KOPT-K1 (cell line): ENCODE measurements around the gene DGKH.
A peak's percentile ranks its signal among the peaks of the same experiment; 100 is the strongest.

Experiments
- H3K27ac ChIP-seq: fragments of 200-600 bp; sonication (generic); 2 replicates; pipeline ENCODE4 v1.5.1; 2016; ENCODE audit warnings: antibody characterized with exemption, mild to moderate bottlenecking, low read depth, low read length; ENCODE audit not compliant: poor library complexity, severe bottlenecking
- H3K36me3 ChIP-seq: fragments of 200-600 bp; sonication (generic); 2 replicates; pipeline ENCODE4 v1.5.1; 2017; ENCODE audit warnings: antibody characterized with exemption, mild to moderate bottlenecking, low read length, moderate library complexity; ENCODE audit not compliant: insufficient read depth
- H3K9me3 ChIP-seq: fragments of 200-600 bp; sonication (generic); 2 replicates; pipeline ENCODE4 v1.5.1; 2017; ENCODE audit warnings: antibody characterized with exemption, low read length, mild to moderate bottlenecking; ENCODE audit not compliant: insufficient read depth, poor library complexity, severe bottlenecking

The DGKH gene

DNA sequence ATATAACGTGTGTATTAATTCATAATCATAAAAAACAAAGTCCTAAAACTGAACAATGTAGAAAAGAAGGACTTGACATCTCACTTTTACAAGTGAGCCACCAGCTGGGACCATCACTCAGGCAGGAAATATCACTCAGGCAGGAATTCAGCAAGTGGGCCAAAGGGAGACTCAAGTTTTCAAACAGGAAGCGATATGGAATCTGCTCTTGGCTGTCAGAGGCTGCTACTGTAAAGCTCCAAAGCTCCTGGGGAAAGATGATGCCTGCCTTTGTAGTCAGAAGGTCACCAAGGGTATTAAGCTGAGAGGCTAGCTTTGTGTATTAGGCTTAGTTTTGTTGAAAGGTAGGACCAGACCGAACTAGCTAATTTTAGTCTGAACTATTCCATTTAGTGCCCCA lies 218.0 kb downstream of the DGKH start:
- H3K36me3 ChIP-seq: no peaks in the 10 kb centered on the region
- peaks cover 11% of the 10 kb centered on the region for H3K9me3 ChIP-seq
- H3K27ac ChIP-seq: no peak overlapping the region

DNA sequence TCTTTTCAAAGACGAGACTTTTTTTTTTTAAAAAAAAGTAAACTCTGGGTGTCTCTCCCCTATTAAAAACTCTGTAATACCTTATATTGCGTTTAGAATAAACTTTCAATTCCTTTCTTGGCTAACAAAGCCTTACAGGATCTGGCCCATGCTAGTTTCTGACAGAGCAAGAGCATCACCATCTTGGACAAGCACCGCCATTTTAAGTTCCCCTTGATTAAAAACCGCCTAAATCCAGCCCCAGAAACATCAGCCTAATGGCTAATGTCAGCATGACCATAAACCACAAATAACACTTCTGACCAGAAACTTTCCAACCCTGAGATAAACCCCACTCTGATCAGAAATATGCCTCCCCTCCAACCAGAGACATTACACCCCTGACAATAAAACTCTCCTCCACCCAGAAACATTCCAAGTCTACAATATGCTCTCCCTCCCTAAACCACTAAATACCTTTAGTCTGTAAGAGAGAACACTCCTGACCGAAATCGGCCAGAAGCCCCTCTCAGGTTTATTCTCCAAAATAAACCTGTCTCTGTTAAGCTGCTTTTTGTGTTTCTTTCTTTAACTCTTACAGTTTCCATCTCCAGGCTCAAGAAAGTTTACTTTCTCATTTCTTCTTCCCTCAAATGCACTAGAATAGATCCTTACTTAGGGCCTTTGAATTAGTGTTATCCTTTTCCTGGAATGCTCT lies 221.9 kb downstream of the DGKH start:
- Histone ChIP-seq H3K9me3 (peaks cover 8% of the 10 kb centered on the region), H3K36me3 (no peaks in the 10 kb centered on the region), H3K27ac (no peak overlapping the region)

DNA sequence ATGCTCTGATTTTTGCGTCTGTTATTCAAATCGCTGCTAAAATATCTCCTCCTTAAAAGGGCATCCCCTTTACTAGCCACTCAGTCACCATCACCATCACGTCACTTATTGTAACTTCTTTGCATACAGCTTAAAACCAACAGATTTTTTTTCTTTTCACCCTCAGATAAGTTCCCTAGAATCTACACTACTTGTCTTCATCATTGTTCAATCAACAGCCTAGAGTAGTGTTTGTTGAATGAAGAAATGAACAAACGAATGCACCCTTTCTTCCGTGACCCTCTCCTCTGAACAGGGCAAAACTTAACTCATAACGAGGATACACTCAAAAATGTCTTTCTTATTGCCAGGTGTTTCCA lies 222.4 kb downstream of the DGKH start:
- Histone ChIP-seq H3K9me3 (peaks cover 8% of the 10 kb centered on the region), H3K27ac (no peak overlapping the region), H3K36me3 (no peaks in the 10 kb centered on the region)

DNA sequence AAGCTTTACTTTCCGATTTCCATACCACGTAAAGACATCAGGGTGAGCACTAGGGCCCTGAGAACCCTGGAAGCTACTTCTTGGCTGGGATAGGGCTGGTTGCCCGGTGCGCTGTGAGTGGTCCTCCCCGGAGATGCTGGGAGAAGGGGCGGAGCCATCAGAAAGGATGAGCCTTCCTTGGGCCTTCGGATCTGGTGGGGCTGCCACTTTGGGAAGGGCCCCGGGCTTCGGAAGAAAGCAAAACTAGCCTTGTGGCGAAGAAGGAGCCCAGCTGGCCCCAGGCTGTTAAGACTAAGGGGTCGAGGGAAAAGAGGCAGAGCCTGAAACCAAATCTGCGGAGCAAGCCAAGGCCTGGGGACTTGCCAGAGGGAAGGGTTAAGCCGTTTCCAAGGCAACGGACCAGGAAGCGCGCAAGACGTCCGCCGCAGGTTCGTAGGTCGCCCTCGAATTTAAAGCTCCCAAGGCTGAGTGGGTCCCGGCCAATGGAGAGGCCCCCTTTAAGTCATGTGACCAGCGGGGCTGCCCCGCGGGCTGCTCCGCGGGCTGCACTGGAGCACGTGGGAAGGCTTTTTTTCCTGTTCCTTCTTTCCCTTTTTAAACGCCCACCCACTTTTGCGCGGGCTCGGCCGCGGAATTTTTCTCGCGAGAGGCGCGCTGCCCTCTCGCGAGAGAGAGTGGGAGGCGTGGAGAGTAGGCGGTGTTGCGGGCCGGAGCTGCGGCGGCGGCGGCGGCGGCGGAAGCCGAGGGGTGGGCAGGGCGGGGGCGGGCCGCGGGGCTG lies 223.1 kb downstream of the DGKH start:
- peak overlapping the region; percentile 84 for H3K27ac ChIP-seq
- H3K36me3 ChIP-seq: no peaks in the 10 kb centered on the region
- peaks cover 8% of the 10 kb centered on the region for H3K9me3 ChIP-seq

DNA sequence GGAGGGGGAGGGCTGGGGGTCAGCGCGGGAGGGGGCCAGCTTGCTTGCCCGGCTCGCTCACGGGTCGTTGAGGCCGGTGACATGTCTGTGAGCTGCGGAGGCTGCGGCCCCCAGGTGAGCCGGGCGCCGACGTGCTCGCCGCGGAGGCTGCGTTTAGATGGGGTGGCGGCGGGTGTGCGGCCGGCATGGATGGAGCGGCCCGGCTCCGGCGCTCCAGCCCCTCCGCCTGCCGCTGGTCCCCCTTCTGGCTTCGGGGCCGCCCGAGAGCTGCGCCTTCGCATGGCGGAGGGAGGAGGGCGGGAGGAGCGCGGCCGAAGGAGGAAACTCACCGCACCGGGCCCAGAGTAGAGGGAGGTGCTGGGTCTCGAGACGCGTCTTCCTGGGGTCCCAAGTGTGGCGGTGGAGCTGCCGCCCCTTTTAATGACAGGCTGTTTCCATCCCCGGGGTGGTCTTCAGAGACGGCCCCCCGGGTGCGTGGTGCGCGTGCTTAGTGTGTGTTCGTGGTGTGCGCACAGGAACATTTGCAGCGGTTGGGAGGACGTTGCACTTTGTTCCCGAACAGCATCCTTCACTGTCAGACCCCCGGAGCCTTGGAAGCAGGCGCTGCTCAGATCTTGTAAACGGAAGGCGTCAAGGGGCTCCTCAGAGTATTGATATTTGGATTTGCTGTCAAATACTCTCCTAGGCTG lies 223.8 kb downstream of the DGKH start, which contains the start of gene AKAP11:
TSS of gene AKAP11 (plus strand) at position 38 of the 689 bp plus-strand sequence. CDS start 14,197 bp downstream, outside the sequence.
- Histone ChIP-seq H3K9me3 (peaks cover 8% of the 10 kb centered on the region), H3K36me3 (no peaks in the 10 kb centered on the region), H3K27ac (peak within 1 kb of the TSS; percentile 84)

DNA sequence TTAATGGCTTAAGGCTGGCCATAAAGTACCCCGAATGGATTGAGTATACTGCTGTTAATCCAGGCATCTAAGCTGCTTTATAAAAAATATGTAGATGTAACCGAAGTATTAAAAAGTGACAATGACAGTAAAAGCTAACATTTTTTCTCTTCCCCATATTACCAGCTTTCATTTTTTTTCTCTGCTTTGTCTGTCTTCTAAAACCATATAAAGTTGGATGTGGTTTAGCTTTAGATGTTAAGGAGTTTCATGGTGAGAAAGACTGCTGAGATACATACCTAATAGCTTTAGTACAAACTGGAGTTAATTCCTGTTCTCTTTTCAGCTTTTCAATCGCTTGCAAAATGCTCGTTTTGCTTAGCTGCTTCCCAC lies 224.3 kb downstream of the DGKH start:
- no peaks in the 10 kb centered on the region; the same call in 1 of the 2 replicates for H3K36me3 ChIP-seq
- peaks cover 8% of the 10 kb centered on the region for H3K9me3 ChIP-seq
- H3K27ac ChIP-seq: peak overlapping the region; percentile 84

DNA sequence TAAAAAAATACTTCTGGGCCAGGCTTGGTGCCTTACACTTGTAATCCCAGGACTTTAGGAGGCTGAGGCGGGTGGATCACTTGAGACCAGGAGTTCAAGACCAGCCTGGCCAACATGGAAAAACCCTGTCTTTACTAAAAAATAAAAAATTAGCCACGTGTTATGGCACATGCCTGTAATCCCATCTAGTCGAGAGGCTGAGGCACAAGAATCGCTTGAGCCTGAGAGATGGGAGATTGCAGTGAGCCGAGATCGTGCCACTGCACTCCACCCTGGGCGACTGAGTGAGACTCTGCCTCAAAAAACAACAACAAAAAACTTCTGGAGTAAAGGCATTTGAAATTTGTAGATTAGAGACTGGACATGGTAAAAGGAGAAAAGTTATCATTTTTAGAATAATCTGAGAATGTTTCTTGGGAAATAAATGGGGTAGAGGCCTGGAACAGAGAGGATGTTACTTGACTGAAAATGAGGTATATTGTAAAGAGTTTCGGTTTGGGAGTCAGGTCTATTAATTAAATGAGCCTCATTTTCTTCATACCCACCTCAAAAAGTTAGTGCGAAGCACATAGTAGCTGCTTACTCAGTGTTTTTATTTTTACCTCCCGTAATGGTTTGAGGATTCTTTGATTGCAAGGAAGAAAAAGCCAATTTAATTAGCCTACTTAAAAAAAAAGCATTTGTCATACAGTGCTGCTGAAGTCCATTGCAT lies 226.1 kb downstream of the DGKH start:
- H3K9me3 ChIP-seq: peaks cover 8% of the 10 kb centered on the region
- no peak overlapping the region for H3K27ac ChIP-seq

DNA sequence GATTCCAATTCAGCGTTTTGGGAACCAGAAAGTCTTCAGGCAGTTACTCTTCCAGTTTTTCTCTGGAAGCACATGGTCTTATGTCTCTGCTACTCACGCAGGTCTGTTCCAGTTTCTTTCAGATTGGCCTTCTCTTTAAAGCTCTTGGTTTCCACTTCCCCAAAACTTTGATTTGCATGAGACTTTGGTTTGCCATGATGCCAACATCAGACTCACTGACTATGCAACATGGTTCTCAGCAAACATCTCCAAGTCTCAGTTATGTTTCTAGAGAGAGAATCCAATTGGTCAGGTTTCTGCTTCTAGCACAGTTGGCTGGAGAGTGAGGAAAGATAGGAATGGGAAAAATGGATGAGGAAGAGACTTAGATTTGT lies 226.6 kb downstream of the DGKH start:
- no peaks in the 10 kb centered on the region; the same call in 1 of the 2 replicates for H3K36me3 ChIP-seq

More for the DNA sequence above, 226.1 kb downstream of the DGKH start:
- H3K36me3 ChIP-seq: no peaks in the 10 kb centered on the region; the same call in 1 of the 2 replicates

DNA sequence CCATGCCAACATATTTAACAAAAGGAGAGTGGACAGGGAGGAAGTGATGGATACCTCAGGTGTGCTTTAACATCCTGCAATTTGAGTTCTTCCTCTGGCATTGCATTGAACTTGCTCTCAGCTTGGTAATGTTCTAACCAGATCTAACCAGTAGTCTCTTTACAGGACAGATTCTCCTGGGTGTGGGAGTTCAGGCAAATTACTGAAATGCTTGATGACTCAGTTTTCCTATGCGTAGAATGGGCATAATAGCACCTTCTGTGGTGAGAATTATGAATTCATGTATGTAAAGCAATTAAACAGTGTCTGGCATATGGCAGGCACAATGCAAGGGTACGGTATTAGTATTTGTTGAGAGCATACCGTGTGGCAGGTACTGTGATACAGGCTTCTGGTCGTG lies 227.1 kb downstream of the DGKH start:
- H3K9me3 ChIP-seq: peaks cover 8% of the 10 kb centered on the region
- H3K27ac ChIP-seq: no peak overlapping the region
- no peaks in the 10 kb centered on the region; the same call in 1 of the 2 replicates for H3K36me3 ChIP-seq

More for the DNA sequence above, 226.6 kb downstream of the DGKH start:
- H3K9me3 ChIP-seq: peaks cover 8% of the 10 kb centered on the region
- no peak overlapping the region for H3K27ac ChIP-seq

DNA sequence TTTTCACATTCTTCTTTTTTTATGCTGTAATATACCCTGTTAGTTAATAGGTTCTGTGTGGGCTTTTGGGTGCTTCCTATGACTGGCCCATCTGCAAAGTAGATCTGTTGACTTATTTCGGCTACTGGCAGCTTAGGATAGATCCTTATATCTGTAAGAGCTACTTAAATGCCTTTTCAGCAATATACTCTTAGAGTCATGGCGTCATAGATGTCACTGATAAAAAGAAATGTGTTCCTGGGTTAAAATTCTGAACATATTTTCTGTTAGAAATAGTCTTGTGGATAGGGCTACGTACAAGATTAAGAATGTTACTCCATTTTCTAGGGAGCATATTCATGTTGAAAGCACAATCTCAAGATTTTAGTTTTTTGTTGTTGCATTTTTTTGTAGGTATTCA lies 228.2 kb downstream of the DGKH start:
- Histone ChIP-seq H3K9me3 (no peaks in the 10 kb centered on the region), H3K27ac (no peak overlapping the region), H3K36me3 (no peaks in the 10 kb centered on the region; the same call in 1 of the 2 replicates)

DNA sequence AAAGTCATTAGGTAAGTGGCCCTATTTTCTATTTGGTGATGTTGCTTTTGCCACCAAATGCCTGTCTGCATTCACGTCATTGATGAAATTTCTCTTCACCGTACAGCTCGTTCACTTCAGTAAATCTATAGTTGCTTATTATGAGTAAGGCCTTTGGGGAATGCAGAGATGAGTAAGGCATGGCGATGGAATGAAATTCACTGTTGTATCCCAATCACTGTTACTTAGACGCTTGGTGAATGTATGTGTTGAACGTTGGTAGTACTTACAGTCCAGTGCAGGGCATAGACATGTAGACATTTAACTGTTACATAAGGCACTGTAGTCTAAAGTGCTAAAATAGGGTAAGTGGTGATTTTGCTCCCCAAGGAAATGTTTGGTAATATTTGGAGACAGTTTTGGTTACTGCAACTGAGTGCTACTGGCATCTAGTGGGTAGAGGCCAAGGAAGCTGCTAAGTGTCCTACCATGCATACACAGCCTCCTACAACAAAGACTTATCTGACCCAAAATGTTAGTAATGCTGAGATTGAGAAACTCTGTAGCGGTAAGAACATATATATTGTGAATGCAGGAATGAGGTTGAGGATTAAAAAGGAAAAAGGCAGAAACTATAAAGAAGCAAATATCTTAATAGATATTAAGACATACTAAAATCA lies 229.3 kb downstream of the DGKH start:
- Histone ChIP-seq H3K36me3 (no peaks in the 10 kb centered on the region; the same call in 1 of the 2 replicates), H3K27ac (no peak overlapping the region), H3K9me3 (no peaks in the 10 kb centered on the region)

DNA sequence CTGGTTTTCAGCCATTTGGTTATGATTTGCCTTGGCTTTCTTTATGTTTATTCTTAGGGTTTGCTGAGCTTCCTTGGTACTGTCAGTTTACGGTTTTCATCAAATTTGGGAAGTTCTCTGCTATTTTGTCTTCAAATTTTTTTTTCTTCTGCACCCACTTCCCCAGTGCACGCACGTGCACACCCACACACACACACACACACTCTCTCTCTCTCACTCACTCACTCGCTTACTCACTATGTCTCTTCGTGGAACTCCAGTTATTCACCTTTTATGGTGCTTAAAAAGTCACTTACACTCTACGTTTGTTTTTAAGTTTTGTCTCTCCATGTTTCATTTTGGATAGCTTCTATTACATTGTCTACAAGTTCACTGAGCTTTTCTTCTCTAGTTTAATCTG lies 230.6 kb downstream of the DGKH start:
- no peaks in the 10 kb centered on the region for H3K9me3 ChIP-seq
- no peak overlapping the region for H3K27ac ChIP-seq
- H3K36me3 ChIP-seq: no peaks in the 10 kb centered on the region; the same call in 1 of the 2 replicates

DNA sequence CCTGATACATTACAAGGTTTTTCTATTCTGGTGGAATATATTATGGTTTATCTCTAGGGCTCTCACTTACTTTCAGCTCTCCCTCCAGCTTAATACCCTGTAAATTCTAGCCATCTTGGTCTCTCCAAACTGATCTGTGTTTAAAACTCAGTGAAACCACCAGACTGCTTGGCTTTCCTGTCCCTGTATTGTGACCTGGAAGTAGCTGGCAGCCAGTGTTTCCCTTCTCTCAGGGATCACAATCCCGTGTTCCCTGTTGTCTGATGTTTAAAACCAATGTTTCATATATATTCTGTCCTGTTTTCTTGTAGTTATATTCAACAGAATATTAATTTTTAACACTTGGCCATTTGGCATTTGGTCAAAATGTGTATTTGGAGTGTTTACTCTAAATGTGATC lies 231.5 kb downstream of the DGKH start:
- Histone ChIP-seq H3K36me3 (no peaks in the 10 kb centered on the region; the same call in 1 of the 2 replicates), H3K27ac (no peak overlapping the region), H3K9me3 (no peaks in the 10 kb centered on the region)

DNA sequence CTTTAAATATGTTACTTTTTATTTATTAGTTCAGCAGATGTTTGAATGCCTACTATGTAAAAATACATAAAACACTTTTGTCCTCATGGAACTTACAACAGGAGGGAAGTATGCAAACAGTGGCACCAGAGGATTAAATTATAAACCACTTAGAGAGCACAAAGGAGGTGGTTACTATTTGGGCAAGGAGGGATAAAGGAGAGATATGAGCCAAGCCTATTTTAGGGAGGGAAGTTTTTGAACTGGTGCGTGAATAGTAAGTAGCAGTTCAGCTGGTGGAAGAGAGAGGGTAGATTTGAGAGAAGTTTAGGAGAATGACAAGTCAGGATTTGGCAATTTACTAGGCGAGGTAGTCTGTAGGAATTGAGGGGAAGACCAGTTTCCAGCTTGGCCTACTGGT lies 232.1 kb downstream of the DGKH start:
- Histone ChIP-seq H3K9me3 (no peaks in the 10 kb centered on the region), H3K36me3 (peaks cover 2% of the 10 kb centered on the region; the same call in 1 of the 2 replicates), H3K27ac (no peak overlapping the region)
